ENCODE results near the gene DNAJA3.

The DNAJA3 gene

DNA sequence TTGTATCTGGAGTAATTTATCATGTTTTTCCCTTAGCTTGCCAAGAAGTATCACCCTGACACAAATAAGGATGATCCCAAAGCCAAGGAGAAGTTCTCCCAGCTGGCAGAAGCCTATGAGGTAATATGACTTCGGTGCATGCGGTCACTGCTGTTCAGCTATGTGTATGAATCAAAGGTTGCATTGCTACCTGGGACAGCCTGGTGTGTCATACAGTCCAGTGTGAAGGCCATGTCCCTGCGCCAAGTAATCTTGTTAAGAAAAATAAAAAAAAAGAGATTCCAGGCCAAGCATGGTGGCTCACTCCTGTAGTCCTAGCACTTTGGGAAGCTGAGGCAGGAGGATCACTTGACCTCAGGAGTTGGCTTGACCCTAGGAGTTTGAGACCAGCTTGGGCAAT, 11.7 kb downstream of the DNAJA3 start:
- Histone ChIP-seq H3K27me3 (ENCODE audit: control insufficient read depth in 2 of 2, insufficient read depth in 2 of 2, low read length in 2 of 2) (no peaks in the 10 kb centered on the region), H3K36me3 (ENCODE audit: control insufficient read depth in 2 of 2, insufficient read depth in 2 of 2, low read length in 2 of 2) (peaks cover 53 to 61% of the 10 kb centered on the region in 2 donors), H3K27ac (ENCODE audit: low read depth in 2 of 2, low read length in 2 of 2) (no peak overlapping the region), H3K4me3 (ENCODE audit: low read length in 2 of 2) (no peak overlapping the region), H3K4me1 (ENCODE audit: control insufficient read depth in 2 of 2, insufficient read depth in 2 of 2, low read length in 2 of 2) (no peaks in the 10 kb centered on the region), H3K9ac (ENCODE audit: low read depth in 1 of 2, low read length in 2 of 2) (no peak overlapping the region), H3K9me3 (ENCODE audit: control insufficient read depth in 2 of 2, low read length in 2 of 2) (no peaks in the 10 kb centered on the region)

DNA sequence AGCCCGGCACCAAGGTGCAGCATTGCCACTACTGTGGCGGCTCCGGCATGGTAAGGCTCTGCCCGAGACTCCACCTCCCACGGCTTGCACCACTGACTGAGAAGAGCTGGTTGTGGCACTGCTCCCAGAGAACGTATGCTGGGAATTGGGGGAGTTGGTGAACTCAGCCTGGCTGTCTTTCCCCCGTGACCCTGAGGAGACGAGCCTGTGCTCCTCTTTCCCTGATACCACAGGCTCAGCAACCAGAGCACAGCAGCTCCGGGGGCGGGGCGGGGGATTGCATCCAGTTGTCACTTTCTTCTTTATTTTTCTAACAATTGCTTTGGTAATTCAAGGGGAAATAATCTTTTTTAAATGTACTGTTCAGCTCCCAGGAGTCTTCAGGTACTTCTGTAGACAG, 16.7 kb downstream of the DNAJA3 start:
- Histone ChIP-seq H3K9ac (ENCODE audit: low read depth in 1 of 2, low read length in 2 of 2) (no peak overlapping the region), H3K36me3 (ENCODE audit: control insufficient read depth in 2 of 2, insufficient read depth in 2 of 2, low read length in 2 of 2) (peaks cover 65 to 75% of the 10 kb centered on the region in 2 donors), H3K27ac (ENCODE audit: low read depth in 2 of 2, low read length in 2 of 2) (no peak overlapping the region), H3K4me3 (ENCODE audit: low read length in 2 of 2) (no peak overlapping the region), H3K9me3 (ENCODE audit: control insufficient read depth in 2 of 2, low read length in 2 of 2) (no peaks in the 10 kb centered on the region), H3K4me1 (ENCODE audit: control insufficient read depth in 2 of 2, insufficient read depth in 2 of 2, low read length in 2 of 2) (no peaks in the 10 kb centered on the region), H3K27me3 (ENCODE audit: control insufficient read depth in 2 of 2, insufficient read depth in 2 of 2, low read length in 2 of 2) (no peaks in the 10 kb centered on the region)

DNA sequence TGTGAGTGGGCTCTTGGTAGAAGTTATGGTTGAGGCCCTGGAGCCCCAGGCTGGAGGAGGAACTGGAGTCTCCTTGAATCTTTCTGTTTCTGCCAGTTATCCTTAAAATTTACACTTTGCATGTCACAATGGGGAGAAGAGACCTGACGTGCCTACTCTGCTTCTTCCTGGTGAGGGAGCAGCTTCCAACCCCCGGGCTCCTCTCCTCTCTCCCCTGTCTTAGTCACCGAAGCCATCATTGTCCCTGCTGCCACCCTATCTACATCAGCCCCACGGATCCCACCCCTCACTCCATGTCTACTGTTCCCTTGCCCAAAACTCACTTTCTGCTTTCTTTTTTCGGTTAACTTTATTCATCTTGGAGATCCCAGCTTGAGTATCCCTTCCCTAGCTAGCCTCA, 17.6 kb downstream of the DNAJA3 start:
- Histone ChIP-seq H3K27me3 (ENCODE audit: control insufficient read depth in 2 of 2, insufficient read depth in 2 of 2, low read length in 2 of 2) (no peaks in the 10 kb centered on the region), H3K4me1 (ENCODE audit: control insufficient read depth in 2 of 2, insufficient read depth in 2 of 2, low read length in 2 of 2) (no peaks in the 10 kb centered on the region), H3K9ac (ENCODE audit: low read depth in 1 of 2, low read length in 2 of 2) (no peak overlapping the region), H3K27ac (ENCODE audit: low read depth in 2 of 2, low read length in 2 of 2) (no peak overlapping the region), H3K9me3 (ENCODE audit: control insufficient read depth in 2 of 2, low read length in 2 of 2) (no peaks in the 10 kb centered on the region), H3K36me3 (ENCODE audit: control insufficient read depth in 2 of 2, insufficient read depth in 2 of 2, low read length in 2 of 2) (peaks cover 63 to 70% of the 10 kb centered on the region in 2 donors), H3K4me3 (ENCODE audit: low read length in 2 of 2) (no peak overlapping the region)

DNA sequence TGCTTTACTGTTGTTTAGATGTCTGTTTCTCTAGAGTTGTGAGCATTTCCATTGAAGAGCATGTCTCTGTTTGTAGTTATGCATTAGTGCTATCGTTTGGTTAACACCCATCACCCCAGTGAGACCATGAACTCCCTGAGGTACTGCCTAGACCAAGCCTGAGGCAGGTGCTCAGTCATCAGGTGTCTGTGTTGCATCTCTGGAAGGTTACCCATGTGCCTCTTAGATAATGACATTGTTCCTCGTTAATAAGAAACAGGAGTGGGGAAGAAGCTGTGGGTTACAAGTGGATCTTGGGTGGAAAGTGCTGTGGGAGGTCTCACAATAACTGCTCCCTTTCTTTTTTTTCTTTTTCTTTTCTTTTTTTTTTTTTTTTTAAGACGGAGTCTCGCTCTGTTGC, 18.3 kb downstream of the DNAJA3 start:
- peaks cover 63 to 73% of the 10 kb centered on the region in 2 donors for H3K36me3 ChIP-seq (ENCODE audit: control insufficient read depth in 2 of 2, insufficient read depth in 2 of 2, low read length in 2 of 2)
- no peak overlapping the region for H3K27ac ChIP-seq (ENCODE audit: low read depth in 2 of 2, low read length in 2 of 2)

DNA sequence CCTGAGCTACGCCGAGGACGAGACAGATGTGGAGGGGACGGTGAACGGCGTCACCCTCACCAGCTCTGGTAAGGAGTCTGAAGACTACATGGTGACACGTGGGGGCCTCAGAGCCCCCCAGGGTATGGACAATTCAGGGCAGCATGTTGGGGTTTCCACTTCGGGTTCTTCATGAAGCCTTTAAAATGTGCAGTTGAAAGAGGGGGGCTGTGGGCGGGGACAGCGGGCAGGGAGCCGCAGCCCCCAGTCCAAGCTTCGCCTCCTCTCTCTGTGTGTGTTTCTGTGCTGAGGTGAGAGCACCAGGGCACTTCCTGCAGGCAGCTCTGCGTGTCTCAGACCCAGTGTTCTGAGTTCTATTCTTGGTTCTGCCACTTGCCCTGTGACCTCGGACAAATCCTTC, 24.8 kb downstream of the DNAJA3 start:
- H3K27me3 ChIP-seq (ENCODE audit: control insufficient read depth in 2 of 2, insufficient read depth in 2 of 2, low read length in 2 of 2) = no peaks in the 10 kb centered on the region
- peaks cover 58 to 69% of the 10 kb centered on the region in 2 donors for H3K36me3 ChIP-seq (ENCODE audit: control insufficient read depth in 2 of 2, insufficient read depth in 2 of 2, low read length in 2 of 2)
- no peaks in the 10 kb centered on the region for H3K4me1 ChIP-seq (ENCODE audit: control insufficient read depth in 2 of 2, insufficient read depth in 2 of 2, low read length in 2 of 2)
- H3K27ac ChIP-seq (ENCODE audit: low read depth in 2 of 2, low read length in 2 of 2) = no peak overlapping the region
- H3K4me3 ChIP-seq (ENCODE audit: low read length in 2 of 2) = no peak overlapping the region
- H3K9ac ChIP-seq (ENCODE audit: low read depth in 1 of 2, low read length in 2 of 2) = no peak overlapping the region
- no peaks in the 10 kb centered on the region for H3K9me3 ChIP-seq (ENCODE audit: control insufficient read depth in 2 of 2, low read length in 2 of 2)

More for the DNA sequence above, 18.3 kb downstream of the DNAJA3 start:
- Histone ChIP-seq H3K9me3 (ENCODE audit: control insufficient read depth in 2 of 2, low read length in 2 of 2) (no peaks in the 10 kb centered on the region), H3K27me3 (ENCODE audit: control insufficient read depth in 2 of 2, insufficient read depth in 2 of 2, low read length in 2 of 2) (no peaks in the 10 kb centered on the region), H3K4me1 (ENCODE audit: control insufficient read depth in 2 of 2, insufficient read depth in 2 of 2, low read length in 2 of 2) (no peaks in the 10 kb centered on the region), H3K4me3 (ENCODE audit: low read length in 2 of 2) (no peak overlapping the region), H3K9ac (ENCODE audit: low read depth in 1 of 2, low read length in 2 of 2) (no peak overlapping the region)

DNA sequence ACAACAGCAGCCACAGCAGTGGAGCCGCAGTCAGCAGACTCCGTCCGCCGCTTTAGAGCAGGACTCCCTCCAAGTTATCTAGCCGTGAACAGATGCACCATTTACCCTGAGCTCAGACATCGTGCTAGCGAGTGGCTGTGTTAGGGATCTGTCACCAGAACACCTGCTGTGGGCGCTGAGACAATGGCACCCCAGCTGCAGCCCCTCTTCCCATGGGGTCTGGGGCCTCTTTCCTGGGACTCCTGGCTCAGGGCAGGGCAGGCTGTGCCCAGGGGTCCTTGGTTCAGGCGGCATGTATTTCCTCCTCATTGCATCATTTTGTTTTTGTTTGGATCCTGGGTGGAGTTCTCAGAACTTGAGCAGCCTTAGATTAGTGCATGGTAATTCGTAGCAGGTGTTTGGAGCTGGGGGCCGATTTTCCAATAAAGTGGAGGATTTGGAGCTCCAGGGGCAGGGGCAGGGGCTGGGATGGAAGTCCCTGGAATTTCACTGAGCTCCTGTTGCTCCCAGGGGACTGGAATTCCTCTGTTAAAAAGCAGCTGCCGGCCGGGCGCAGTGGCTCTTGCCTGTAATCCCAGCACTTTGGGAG, 25.4 kb downstream of the DNAJA3 start:
- Histone ChIP-seq H3K4me1 (ENCODE audit: control insufficient read depth in 2 of 2, insufficient read depth in 2 of 2, low read length in 2 of 2) (no peaks in the 10 kb centered on the region), H3K4me3 (ENCODE audit: low read length in 2 of 2) (no peak overlapping the region), H3K27me3 (ENCODE audit: control insufficient read depth in 2 of 2, insufficient read depth in 2 of 2, low read length in 2 of 2) (no peaks in the 10 kb centered on the region), H3K36me3 (ENCODE audit: control insufficient read depth in 2 of 2, insufficient read depth in 2 of 2, low read length in 2 of 2) (peaks cover 64 to 73% of the 10 kb centered on the region in 2 donors), H3K9ac (ENCODE audit: low read depth in 1 of 2, low read length in 2 of 2) (no peak overlapping the region), H3K27ac (ENCODE audit: low read depth in 2 of 2, low read length in 2 of 2) (no peak overlapping the region), H3K9me3 (ENCODE audit: control insufficient read depth in 2 of 2, low read length in 2 of 2) (no peaks in the 10 kb centered on the region)

DNA sequence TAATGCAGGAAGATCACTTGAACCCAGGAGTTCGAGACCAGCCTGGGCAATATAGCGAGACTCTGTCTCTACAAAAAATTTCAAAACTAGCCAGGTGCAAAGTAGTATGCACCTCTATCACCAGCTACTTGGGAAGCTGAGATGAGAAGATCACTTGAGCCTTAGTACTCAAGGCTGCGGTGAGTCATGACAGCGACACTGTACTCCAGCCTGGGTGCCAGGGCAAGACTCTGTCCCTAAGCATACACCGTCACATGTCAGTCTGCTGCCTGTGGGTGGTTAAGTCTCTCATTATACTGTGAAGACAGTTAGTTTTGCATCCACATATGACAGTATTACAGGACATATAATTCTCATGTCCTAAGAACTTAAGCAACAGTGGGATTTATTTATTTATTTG, 27.0 kb downstream of the DNAJA3 start:
- Histone ChIP-seq H3K4me3 (ENCODE audit: low read length in 2 of 2) (no peak overlapping the region), H3K4me1 (ENCODE audit: control insufficient read depth in 2 of 2, insufficient read depth in 2 of 2, low read length in 2 of 2) (no peaks in the 10 kb centered on the region), H3K9ac (ENCODE audit: low read depth in 1 of 2, low read length in 2 of 2) (no peak overlapping the region), H3K9me3 (ENCODE audit: control insufficient read depth in 2 of 2, low read length in 2 of 2) (no peaks in the 10 kb centered on the region), H3K27me3 (ENCODE audit: control insufficient read depth in 2 of 2, insufficient read depth in 2 of 2, low read length in 2 of 2) (no peaks in the 10 kb centered on the region), H3K36me3 (ENCODE audit: control insufficient read depth in 2 of 2, insufficient read depth in 2 of 2, low read length in 2 of 2) (peaks cover 62 to 74% of the 10 kb centered on the region in 2 donors), H3K27ac (ENCODE audit: low read depth in 2 of 2, low read length in 2 of 2) (no peak overlapping the region)

DNA sequence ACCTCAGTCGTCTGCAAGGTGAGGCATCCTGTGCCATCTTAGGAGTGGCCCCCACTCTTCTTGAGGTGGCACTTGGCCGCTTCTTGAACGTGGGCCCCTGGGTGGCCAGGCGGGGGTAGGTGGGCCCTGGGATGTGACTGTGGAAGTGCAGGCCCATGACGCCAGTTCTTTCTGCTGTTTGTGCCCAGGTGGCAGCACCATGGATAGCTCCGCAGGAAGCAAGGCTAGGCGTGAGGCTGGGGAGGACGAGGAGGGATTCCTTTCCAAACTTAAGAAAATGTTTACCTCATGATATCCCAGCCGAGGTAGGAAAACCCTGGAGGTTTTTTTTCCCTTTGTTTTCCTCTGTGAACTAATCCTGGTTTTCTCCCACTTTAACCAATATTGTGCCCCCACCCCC, 29.0 kb downstream of the DNAJA3 start:
- H3K4me3 ChIP-seq (ENCODE audit: low read length in 2 of 2) = no peak overlapping the region
- peaks cover 53 to 70% of the 10 kb centered on the region in 2 donors for H3K36me3 ChIP-seq (ENCODE audit: control insufficient read depth in 2 of 2, insufficient read depth in 2 of 2, low read length in 2 of 2)
- H3K9ac ChIP-seq (ENCODE audit: low read depth in 1 of 2, low read length in 2 of 2) = no peak overlapping the region
- H3K27ac ChIP-seq (ENCODE audit: low read depth in 2 of 2, low read length in 2 of 2) = no peak overlapping the region
- H3K27me3 ChIP-seq (ENCODE audit: control insufficient read depth in 2 of 2, insufficient read depth in 2 of 2, low read length in 2 of 2) = no peaks in the 10 kb centered on the region
- H3K9me3 ChIP-seq (ENCODE audit: control insufficient read depth in 2 of 2, low read length in 2 of 2) = no peaks in the 10 kb centered on the region
- no peaks in the 10 kb centered on the region for H3K4me1 ChIP-seq (ENCODE audit: control insufficient read depth in 2 of 2, insufficient read depth in 2 of 2, low read length in 2 of 2)

DNA sequence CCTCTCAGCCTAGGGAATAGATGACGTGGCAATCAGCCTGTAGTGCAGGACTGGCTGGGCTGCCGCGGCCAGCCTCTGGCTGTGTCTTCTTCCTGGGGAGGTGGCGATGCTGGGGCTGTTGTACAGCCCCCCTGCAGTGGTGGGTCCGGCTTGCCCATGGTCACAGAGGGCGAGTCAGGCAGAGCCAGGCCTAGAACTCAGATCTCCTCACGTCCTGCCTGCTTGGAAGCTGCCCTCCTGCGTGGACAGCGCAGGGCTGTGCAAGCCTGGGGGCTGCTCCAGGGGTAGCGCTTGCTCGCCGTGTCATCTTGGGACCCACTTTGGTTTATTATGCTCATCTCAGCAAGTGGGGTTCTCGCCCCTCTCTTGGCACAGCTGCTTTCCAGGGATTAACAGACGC, 29.4 kb downstream of the DNAJA3 start:
- H3K27me3 ChIP-seq (ENCODE audit: control insufficient read depth in 2 of 2, insufficient read depth in 2 of 2, low read length in 2 of 2) = no peaks in the 10 kb centered on the region
- H3K27ac ChIP-seq (ENCODE audit: low read depth in 2 of 2, low read length in 2 of 2) = no peak overlapping the region
- H3K36me3 ChIP-seq (ENCODE audit: control insufficient read depth in 2 of 2, insufficient read depth in 2 of 2, low read length in 2 of 2) = peaks cover 51 to 67% of the 10 kb centered on the region in 2 donors
- no peaks in the 10 kb centered on the region for H3K9me3 ChIP-seq (ENCODE audit: control insufficient read depth in 2 of 2, low read length in 2 of 2)
- no peaks in the 10 kb centered on the region for H3K4me1 ChIP-seq (ENCODE audit: control insufficient read depth in 2 of 2, insufficient read depth in 2 of 2, low read length in 2 of 2)
- H3K4me3 ChIP-seq (ENCODE audit: low read length in 2 of 2) = no peak overlapping the region
- no peak overlapping the region for H3K9ac ChIP-seq (ENCODE audit: low read depth in 1 of 2, low read length in 2 of 2)

DNA sequence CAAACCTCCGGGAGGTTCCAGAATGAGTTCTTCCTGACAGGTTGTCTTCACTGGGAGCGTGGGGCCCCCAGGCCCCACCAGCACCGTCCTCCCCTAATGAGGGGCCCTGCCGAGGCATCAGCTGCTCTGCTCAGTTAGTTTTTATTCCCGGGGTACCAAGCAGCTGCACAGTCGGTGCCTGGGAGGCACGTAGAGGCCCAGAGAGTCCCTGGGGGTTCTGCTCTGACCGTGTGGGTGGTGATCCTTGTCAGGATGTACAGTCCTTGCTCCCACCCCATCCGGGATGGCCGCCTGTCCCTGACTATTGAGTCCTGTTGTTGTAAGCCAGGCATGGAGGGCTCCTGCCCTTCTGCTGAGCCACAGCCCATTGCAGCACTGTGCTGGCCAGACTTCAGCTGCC, 30.3 kb downstream of the DNAJA3 start:
- no peak overlapping the region for H3K4me3 ChIP-seq (ENCODE audit: low read length in 2 of 2)
- no peak overlapping the region for H3K9ac ChIP-seq (ENCODE audit: low read depth in 1 of 2, low read length in 2 of 2)
- H3K4me1 ChIP-seq (ENCODE audit: control insufficient read depth in 2 of 2, insufficient read depth in 2 of 2, low read length in 2 of 2) = no peaks in the 10 kb centered on the region
- H3K36me3 ChIP-seq (ENCODE audit: control insufficient read depth in 2 of 2, insufficient read depth in 2 of 2, low read length in 2 of 2) = peaks cover 45 to 60% of the 10 kb centered on the region in 2 donors
- no peaks in the 10 kb centered on the region for H3K9me3 ChIP-seq (ENCODE audit: control insufficient read depth in 2 of 2, low read length in 2 of 2)
- H3K27me3 ChIP-seq (ENCODE audit: control insufficient read depth in 2 of 2, insufficient read depth in 2 of 2, low read length in 2 of 2) = no peaks in the 10 kb centered on the region
- H3K27ac ChIP-seq (ENCODE audit: low read depth in 2 of 2, low read length in 2 of 2) = no peak overlapping the region

DNA sequence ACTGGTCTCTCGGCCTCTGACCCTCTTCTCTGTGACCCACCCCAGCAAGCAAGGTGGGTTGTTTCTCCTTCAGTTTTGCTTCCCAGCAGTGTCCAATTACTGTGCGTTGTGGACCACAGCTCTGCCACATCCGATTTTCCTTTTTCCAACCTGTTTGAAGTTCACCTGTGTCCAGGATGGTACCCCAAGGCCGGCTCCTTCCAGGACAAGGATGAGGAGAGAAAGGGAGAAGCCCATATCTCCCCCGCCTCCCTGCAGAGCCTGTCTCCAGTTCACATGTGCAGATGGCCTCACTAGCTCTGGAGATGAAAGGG, 35.2 kb downstream of the DNAJA3 start:
- peaks cover 38 to 43% of the 10 kb centered on the region in 2 donors for H3K36me3 ChIP-seq (ENCODE audit: control insufficient read depth in 2 of 2, insufficient read depth in 2 of 2, low read length in 2 of 2)
- no peaks in the 10 kb centered on the region for H3K27me3 ChIP-seq (ENCODE audit: control insufficient read depth in 2 of 2, insufficient read depth in 2 of 2, low read length in 2 of 2)
- H3K9me3 ChIP-seq (ENCODE audit: control insufficient read depth in 2 of 2, low read length in 2 of 2) = no peaks in the 10 kb centered on the region
- no peak overlapping the region for H3K4me3 ChIP-seq (ENCODE audit: low read length in 2 of 2)
- H3K9ac ChIP-seq (ENCODE audit: low read depth in 1 of 2, low read length in 2 of 2) = no peak overlapping the region
- no peak overlapping the region for H3K27ac ChIP-seq (ENCODE audit: low read depth in 2 of 2, low read length in 2 of 2)
- no peaks in the 10 kb centered on the region for H3K4me1 ChIP-seq (ENCODE audit: control insufficient read depth in 2 of 2, insufficient read depth in 2 of 2, low read length in 2 of 2)

Measured in mucosa of rectum (tissue), 2 donors.